K562 (cell line): ENCODE measurements around the gene LSM4. TPM values are rescaled to one million over a fixed set of nuclear protein-coding genes. Genes with fewer than 3 reads are reported as not detected.

ENCODE experiments used
- BRF1 ChIP-seq: IDR thresholded peaks from 3 replicates; pipeline ENCODE4 v1.6.1; 2011; ENCODE audit warnings: borderline replicate concordance, mild to moderate bottlenecking; ENCODE audit not compliant: insufficient read length; ENCODE audit errors: extremely low read depth
- CEBPG ChIP-seq, 3 experiments: fragments of 200-800 bp in 1 of 3; sonication (Bioruptor generic) in 1 of 3; sonication (generic) in 1 of 3; formaldehyde crosslinking in 1 of 3; IDR thresholded peaks in 2 of 3; conservative IDR thresholded peaks in 1 of 3; 2 replicates each; pipeline versions ENCODE4 v1.6.1 to v1.8.0; 2016 to 2022; ENCODE audit warnings: missing compliant biosample characterization in 2 of 3, missing genetic modification characterization in 2 of 3, mild to moderate bottlenecking in 1 of 3, missing genetic modification reagents in 1 of 3
- CHD4 ChIP-seq: fragments of 200-600 bp; sonication (generic); IDR thresholded peaks from 3 replicates; pipeline ENCODE4 v1.6.1; 2012; ENCODE audit warnings: low read depth, mild to moderate bottlenecking, mixed read lengths, low read length, inconsistent platforms; ENCODE audit not compliant: insufficient read depth, insufficient replicate concordance, poor library complexity, severe bottlenecking
- CSDE1 ChIP-seq, 2 experiments: fragments of 450-650 bp; IDR thresholded peaks; 2 replicates each; pipeline ENCODE4 v1.6.1; 2016; ENCODE audit warnings: mild to moderate bottlenecking in 1 of 2
- ETV6 ChIP-seq, 3 experiments: fragments of 150-350 bp in 1 of 3; sonication (generic) in 1 of 3; formaldehyde crosslinking in 1 of 3; IDR thresholded peaks; 2 replicates each; pipeline versions ENCODE4 v1.6.1 to v1.8.0; 2014 to 2022; ENCODE audit warnings: borderline replicate concordance in 2 of 3, low read depth in 2 of 3, antibody characterized with exemption in 1 of 3, low read length in 1 of 3, mild to moderate bottlenecking in 1 of 3, missing genetic modification reagents in 1 of 3
- GATA2 ChIP-seq: sonication (generic); formaldehyde crosslinking; IDR thresholded peaks from 2 replicates; pipeline ENCODE4 v1.4.0; 2020; ENCODE audit warnings: mild to moderate bottlenecking, missing genetic modification reagents
- HDAC1 ChIP-seq, 2 experiments: fragments of 450-650 bp; IDR thresholded peaks; 2 replicates each; pipeline ENCODE4 v1.6.1; 2016 to 2017; ENCODE audit warnings: inconsistent platforms in 1 of 2, mild to moderate bottlenecking in 1 of 2, moderate library complexity in 1 of 2
- MTA3 ChIP-seq: fragments of 450-650 bp; formaldehyde crosslinking; IDR thresholded peaks from 2 replicates; pipeline ENCODE4 v1.6.1; 2017; ENCODE audit warnings: mild to moderate bottlenecking, borderline replicate concordance
- MTF1 ChIP-seq: fragments of 250-450 bp; sonication (Bioruptor Pico); IDR thresholded peaks from 2 replicates; pipeline ENCODE4 v1.9.0; 2021; ENCODE audit warnings: moderate library complexity, mild to moderate bottlenecking, inconsistent platforms, borderline replicate concordance
- NR2C2 ChIP-seq, 2 experiments: fragments of 200-800 bp in 1 of 2; sonication (Bioruptor generic) in 1 of 2; sonication (generic) in 1 of 2; formaldehyde crosslinking in 1 of 2; IDR thresholded peaks; 2 replicates each; pipeline versions ENCODE4 v1.6.1 to v1.8.0; 2016 to 2022; ENCODE audit warnings: mild to moderate bottlenecking in 1 of 2, missing compliant biosample characterization in 1 of 2, missing genetic modification characterization in 1 of 2, missing genetic modification reagents in 1 of 2
- NRF1 ChIP-seq, 2 experiments: fragments of 450-650 bp; IDR thresholded peaks in 1 of 2; conservative IDR thresholded peaks in 1 of 2; 2 replicates each; pipeline ENCODE4 v1.6.1; 2014; ENCODE audit warnings: mild to moderate bottlenecking in 2 of 2
- POLR2A ChIP-seq: fragments of 450-650 bp; conservative IDR thresholded peaks from 2 replicates; pipeline ENCODE4 v1.6.1; 2016
- RAD21 ChIP-seq, 2 experiments: fragments of 250-450 bp in 1 of 2; fragments of 450-650 bp in 1 of 2; sonication (Bioruptor Pico) in 1 of 2; formaldehyde crosslinking in 1 of 2; IDR thresholded peaks in 1 of 2; conservative IDR thresholded peaks in 1 of 2; 2 replicates each; pipeline versions ENCODE4 v1.4.0 to v1.8.0; 2020 to 2022; ENCODE audit warnings: mild to moderate bottlenecking in 2 of 2, moderate library complexity in 1 of 2
- RFX5 ChIP-seq: IDR thresholded peaks from 2 replicates; pipeline ENCODE4 v1.6.1; 2011; ENCODE audit warnings: low read depth, mild to moderate bottlenecking, improper control_type of control experiment, low read length
- SETDB1 ChIP-seq: IDR thresholded peaks from one replicate; pipeline ENCODE4 v1.6.1; 2012; ENCODE audit warnings: low read length, control low read depth, inconsistent platforms
- SMARCB1 ChIP-seq: IDR thresholded peaks from 2 replicates; pipeline ENCODE4 v1.6.1; 2011; ENCODE audit warnings: improper control_type of control experiment, low read depth; ENCODE audit not compliant: insufficient read length
- TAF7 ChIP-seq: fragments of 450-650 bp; IDR thresholded peaks from 2 replicates; pipeline ENCODE4 v1.6.1; 2016; ENCODE audit warnings: missing genetic modification characterization, missing compliant biosample characterization
- ZBTB1 ChIP-seq: sonication (generic); formaldehyde crosslinking; IDR thresholded peaks from 2 replicates; pipeline ENCODE4 v1.8.1; 2023; ENCODE audit warnings: missing genetic modification reagents, low read depth, mild to moderate bottlenecking, borderline replicate concordance
- ZC3H4 ChIP-seq: sonication (generic); formaldehyde crosslinking; IDR thresholded peaks from 2 replicates; pipeline ENCODE4 v1.9.0; 2021; ENCODE audit warnings: missing genetic modification reagents, borderline replicate concordance
- ZEB2 ChIP-seq: fragments of 450-650 bp; IDR thresholded peaks from 2 replicates; pipeline ENCODE4 v1.6.1; 2016
- ZNF146 ChIP-seq: IDR thresholded peaks from one replicate; pipeline ENCODE4 v1.6.1; 2018; ENCODE audit warnings: missing compliant biosample characterization; ENCODE audit not compliant: unreplicated experiment
- ZNF316 ChIP-seq: fragments of 450-650 bp; IDR thresholded peaks from 2 replicates; pipeline ENCODE4 v1.6.1; 2016
- ZNF695 ChIP-seq: fragments of 450-650 bp; formaldehyde crosslinking; IDR thresholded peaks from 2 replicates; pipeline ENCODE4 v1.4.0; 2020; ENCODE audit warnings: mild to moderate bottlenecking, moderate library complexity
- ZZZ3 ChIP-seq: fragments of 450-650 bp; IDR thresholded peaks from 2 replicates; pipeline ENCODE4 v1.6.1; 2016; ENCODE audit warnings: antibody characterized with exemption, mild to moderate bottlenecking, moderate library complexity
- polyA plus RNA-seq, 8 experiments: library from polyadenylated mRNA; depleted of rRNA in 4 of 8; stranded (reverse) in 5 of 8; unstranded in 3 of 8; fragments of >200 nt; fragmentation: Nextera tagmentation in 2 of 8; fragmentation: Illumina TruSeq in 1 of 8; extraction: Ambion mirVana in 2 of 8; extraction: Trizol in 1 of 8; gene quantifications; 2 replicates each; pipeline versions ENCODE4 v1.2.1 to v1.2.3, GENCODE V29; 2011 to 2014; ENCODE audit warnings: inconsistent platforms in 1 of 8, missing spikeins in 1 of 8
- total RNA-seq, 7 experiments: library from RNA; depleted of rRNA in 6 of 7; stranded (reverse); fragments of >200 nt in 6 of 7; fragmentation: Illumina TruSeq in 2 of 7; extraction: Trizol in 2 of 7; gene quantifications; 2 replicates each; pipeline versions ENCODE4 v1.2.1 to v1.2.3, GENCODE V29; 2011 to 2021; ENCODE audit warnings: low replicate concordance in 1 of 7
- TF ChIP-seq, protein P1 (sequence below): IDR thresholded peaks from 3 replicates; pipeline ENCODE4 v1.6.1; 2011; ENCODE audit warnings: borderline replicate concordance, mild to moderate bottlenecking; ENCODE audit not compliant: insufficient read length, insufficient read depth
- TF ChIP-seq, protein P2 (sequence below), 2 experiments: fragments of 250-450 bp in 1 of 2; fragments of 450-650 bp in 1 of 2; sonication (Bioruptor Pico) in 1 of 2; IDR thresholded peaks; 2 replicates each; pipeline versions ENCODE4 v1.6.1 to v1.8.0; 2016 to 2021; ENCODE audit warnings: mild to moderate bottlenecking in 2 of 2, moderate library complexity in 2 of 2, missing compliant biosample characterization in 1 of 2, missing genetic modification characterization in 1 of 2

LSM4 gene
- total and polyA plus RNA-seq, 9 of the 15 experiments (the other 6 are each of a cell fraction or from before 2014, with no cell fraction given): 11.9 to 763 (median 202) TPM

GRCh38 chr19:18279516-18280246 is 43.2 kb downstream of the LSM4 start (continued):
- TF ChIP-seq MTF1: no peak
- peak; percentile 95 for TF ChIP-seq MTA3
- no peak for TF ChIP-seq RFX5
- TF ChIP-seq NRF1 (conservative IDR thresholded peaks at IDR 0.05 in 1 of 2, IDR thresholded peaks at IDR 0.05 in 1 of 2): no peak; a peak in 2 of 4 replicates
- no peak for TF ChIP-seq NR2C2 (CRISPR knock-in tag; IDR thresholded peaks at IDR 0.05)
- TF ChIP-seq NR2C2 (tag; IDR thresholded peaks at IDR 0.05): no peak
- TF ChIP-seq POLR2A: peak; percentile 80
- TF ChIP-seq BRF1: no peak
- TF ChIP-seq CSDE1 (IDR thresholded peaks at IDR 0.05): 0 out of 4 replicates have a peak, but pooled peaks of 1 of the 2 experiments have one; percentile 50
- TF ChIP-seq, protein P1, sequence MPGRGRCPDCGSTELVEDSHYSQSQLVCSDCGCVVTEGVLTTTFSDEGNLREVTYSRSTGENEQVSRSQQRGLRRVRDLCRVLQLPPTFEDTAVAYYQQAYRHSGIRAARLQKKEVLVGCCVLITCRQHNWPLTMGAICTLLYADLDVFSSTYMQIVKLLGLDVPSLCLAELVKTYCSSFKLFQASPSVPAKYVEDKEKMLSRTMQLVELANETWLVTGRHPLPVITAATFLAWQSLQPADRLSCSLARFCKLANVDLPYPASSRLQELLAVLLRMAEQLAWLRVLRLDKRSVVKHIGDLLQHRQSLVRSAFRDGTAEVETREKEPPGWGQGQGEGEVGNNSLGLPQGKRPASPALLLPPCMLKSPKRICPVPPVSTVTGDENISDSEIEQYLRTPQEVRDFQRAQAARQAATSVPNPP: no peak
- no peak for TF ChIP-seq TAF7
- TF ChIP-seq ZNF695 (CRISPR knock-in tag): no peak
- TF ChIP-seq ZNF146 (CRISPR knock-in tag): no peak
- TF ChIP-seq ZZZ3: no peak
- peak in 1 of 2 experiments; percentile 60; a peak in 3 of 4 replicates for TF ChIP-seq HDAC1 (IDR thresholded peaks at IDR 0.05)
- TF ChIP-seq CEBPG (CRISPR knock-in tag; IDR thresholded peaks at IDR 0.05): no peak
- no peak for TF ChIP-seq CEBPG (tag; conservative IDR thresholded peaks at IDR 0.05 in 1 of 2, IDR thresholded peaks at IDR 0.05 in 1 of 2)
- no peak for TF ChIP-seq ZNF316
- no peak for TF ChIP-seq ZEB2
- no peak for TF ChIP-seq GATA2 (CRISPR knock-in tag)
- peak; percentile 80 for TF ChIP-seq ZC3H4 (CRISPR knock-in tag)
- peak; percentile 88 to 96 for TF ChIP-seq RAD21 (CRISPR knock-in tag; conservative IDR thresholded peaks at IDR 0.05 in 1 of 2, IDR thresholded peaks at IDR 0.05 in 1 of 2)
- no peak for TF ChIP-seq ZBTB1 (CRISPR knock-in tag)
- TF ChIP-seq ETV6 (IDR thresholded peaks at IDR 0.05; ENCODE audit: borderline replicate concordance in 1 of 2, low read depth in 2 of 2, low read length in 1 of 2): no peak
- TF ChIP-seq ETV6 (CRISPR knock-in tag; IDR thresholded peaks at IDR 0.05; ENCODE audit: borderline replicate concordance): peak; percentile 56; the same call in 1 of the 2 replicates
- TF ChIP-seq SMARCB1: no peak
- no peak for TF ChIP-seq SETDB1
- no peak for TF ChIP-seq CHD4
- TF ChIP-seq, protein P2, sequence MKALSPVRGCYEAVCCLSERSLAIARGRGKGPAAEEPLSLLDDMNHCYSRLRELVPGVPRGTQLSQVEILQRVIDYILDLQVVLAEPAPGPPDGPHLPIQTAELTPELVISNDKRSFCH (CRISPR knock-in tag; IDR thresholded peaks at IDR 0.05): no peak
- TF ChIP-seq, protein P2 (tag; IDR thresholded peaks at IDR 0.05): no peak
